Breast epithelium (tissue), 3 donors: ENCODE data around the gene LHX1.

Experiments used
- POLR2AphosphoS5 ChIP-seq, 3 donors: sonication (generic); formaldehyde crosslinking; IDR thresholded peaks; one replicate each; pipeline ENCODE4 v1.6.1; 2017; ENCODE audit warnings: antibody characterized with exemption in 3 of 3
- TF ChIP-seq, protein P1 (sequence below), 3 donors: fragments of 450-650 bp; IDR thresholded peaks; one replicate each; pipeline ENCODE4 v1.5.1; 2016 to 2017; ENCODE audit warnings: antibody characterized with exemption in 3 of 3, mild to moderate bottlenecking in 3 of 3, moderate library complexity in 3 of 3

DNA sequence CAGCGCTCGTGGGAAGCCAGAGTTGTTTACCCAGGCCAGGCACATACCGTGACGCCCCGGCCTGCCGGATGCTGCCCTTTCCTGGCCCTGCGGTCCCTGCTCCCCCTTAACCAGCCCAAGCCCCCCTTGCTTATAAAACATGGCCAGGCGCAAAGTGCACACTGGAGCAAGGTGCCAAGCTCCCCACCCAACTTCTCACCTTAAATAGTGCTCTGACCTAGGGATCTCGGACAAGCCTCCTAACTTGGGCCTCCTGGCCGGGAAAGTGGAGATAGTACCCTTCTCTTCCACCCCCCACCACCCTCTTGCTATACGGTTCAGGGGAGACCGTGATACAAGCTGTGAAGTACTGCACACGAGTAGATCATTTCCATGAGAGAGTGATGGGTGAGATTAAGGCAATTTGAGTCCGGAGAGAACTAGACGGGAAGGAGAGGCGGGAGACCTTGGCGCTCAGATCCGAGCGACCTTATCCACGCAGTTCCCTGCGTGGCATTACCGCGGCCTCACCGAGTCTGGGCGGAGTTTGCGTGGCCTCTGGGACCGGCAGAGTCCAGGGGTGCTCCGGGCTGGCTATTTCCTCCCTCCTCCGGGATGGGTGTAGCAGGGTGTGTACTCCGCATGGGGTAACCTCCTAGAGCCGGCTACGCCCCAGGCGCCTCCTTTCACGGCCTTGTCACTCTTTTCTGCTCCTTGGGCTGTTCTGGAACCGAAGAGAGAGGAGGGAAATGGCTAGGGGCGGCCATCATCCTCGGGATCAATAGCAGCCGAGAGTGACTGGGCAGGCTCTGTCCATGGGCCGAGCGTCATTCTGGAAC is 4.4 kb upstream of the LHX1 start:
- TF ChIP-seq, protein P1, sequence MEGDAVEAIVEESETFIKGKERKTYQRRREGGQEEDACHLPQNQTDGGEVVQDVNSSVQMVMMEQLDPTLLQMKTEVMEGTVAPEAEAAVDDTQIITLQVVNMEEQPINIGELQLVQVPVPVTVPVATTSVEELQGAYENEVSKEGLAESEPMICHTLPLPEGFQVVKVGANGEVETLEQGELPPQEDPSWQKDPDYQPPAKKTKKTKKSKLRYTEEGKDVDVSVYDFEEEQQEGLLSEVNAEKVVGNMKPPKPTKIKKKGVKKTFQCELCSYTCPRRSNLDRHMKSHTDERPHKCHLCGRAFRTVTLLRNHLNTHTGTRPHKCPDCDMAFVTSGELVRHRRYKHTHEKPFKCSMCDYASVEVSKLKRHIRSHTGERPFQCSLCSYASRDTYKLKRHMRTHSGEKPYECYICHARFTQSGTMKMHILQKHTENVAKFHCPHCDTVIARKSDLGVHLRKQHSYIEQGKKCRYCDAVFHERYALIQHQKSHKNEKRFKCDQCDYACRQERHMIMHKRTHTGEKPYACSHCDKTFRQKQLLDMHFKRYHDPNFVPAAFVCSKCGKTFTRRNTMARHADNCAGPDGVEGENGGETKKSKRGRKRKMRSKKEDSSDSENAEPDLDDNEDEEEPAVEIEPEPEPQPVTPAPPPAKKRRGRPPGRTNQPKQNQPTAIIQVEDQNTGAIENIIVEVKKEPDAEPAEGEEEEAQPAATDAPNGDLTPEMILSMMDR (IDR thresholded peaks at IDR 0.05), result no peak
- no peak for TF ChIP-seq POLR2AphosphoS5 (IDR thresholded peaks at IDR 0.05)
